GM21723 (cell line): ENCODE results near the gene ADGRF5.

Experiments
- ATAC-seq: cut with Tn5 transposase; IDR thresholded peaks from one replicate; pipeline ENCODE4 v1.9.1; 2021; ENCODE audit warnings: mild to moderate bottlenecking, moderate library complexity; ENCODE audit not compliant: unreplicated experiment

Gene ADGRF5

GRCh38 chr6:46921731-46922130, at the start of gene ADGRF5:
TSS of gene ADGRF5 (minus strand) at chr6:46921938. CDS start at chr6:46906762, 15,176 bp downstream.
- no peak for ATAC-seq

DNA sequence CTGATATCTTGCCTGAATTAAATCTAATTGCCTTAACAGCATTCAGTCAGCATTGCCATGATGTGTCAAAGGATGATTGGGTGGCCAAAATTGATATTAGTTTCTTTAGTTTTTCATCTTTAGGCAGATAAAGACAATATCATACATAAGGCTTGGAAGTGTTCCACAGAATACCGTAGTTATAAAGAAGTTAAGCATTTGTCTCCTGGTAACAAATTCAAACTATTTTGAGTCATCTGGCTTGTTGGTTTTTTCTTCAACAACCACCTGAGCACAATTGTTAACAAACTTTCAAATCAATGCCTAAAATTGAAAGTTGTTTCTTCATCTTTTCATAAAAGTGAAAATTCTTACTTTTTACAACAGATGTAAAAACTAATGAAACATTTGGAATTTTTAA, 47.5 kb upstream of the ADGRF5 start:
- no peak for ATAC-seq

GRCh38 chr6:46967826-46968349, 46.1 kb upstream of the ADGRF5 start:
- no peak for ATAC-seq

GRCh38 chr6:46964716-46965519, 43.2 kb upstream of the ADGRF5 start:
- ATAC-seq, result no peak

- no peak for ATAC-seq
Measured at GRCh38 chr6:46963626-46964025, 41.9 kb upstream of the ADGRF5 start.

DNA sequence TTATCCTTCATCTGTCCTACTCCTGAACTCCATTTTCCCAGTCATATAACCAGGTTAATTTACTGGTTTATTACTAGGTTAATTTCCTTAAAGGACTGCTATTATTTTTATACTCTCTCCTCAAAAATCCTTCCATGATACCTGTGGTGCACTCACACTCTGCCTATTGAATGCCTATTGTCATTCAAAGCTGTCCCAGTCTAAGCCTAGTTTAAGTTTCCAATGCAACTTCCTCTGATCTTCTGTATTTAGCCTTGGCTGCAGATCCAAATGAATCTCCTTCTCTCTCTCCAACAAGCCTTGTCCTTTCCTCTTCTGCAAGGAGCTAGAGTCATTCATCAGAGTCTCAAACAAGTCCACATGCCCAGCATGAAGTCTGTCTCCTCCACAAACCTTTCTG, 41.3 kb upstream of the ADGRF5 start:
- ATAC-seq, result no peak

DNA sequence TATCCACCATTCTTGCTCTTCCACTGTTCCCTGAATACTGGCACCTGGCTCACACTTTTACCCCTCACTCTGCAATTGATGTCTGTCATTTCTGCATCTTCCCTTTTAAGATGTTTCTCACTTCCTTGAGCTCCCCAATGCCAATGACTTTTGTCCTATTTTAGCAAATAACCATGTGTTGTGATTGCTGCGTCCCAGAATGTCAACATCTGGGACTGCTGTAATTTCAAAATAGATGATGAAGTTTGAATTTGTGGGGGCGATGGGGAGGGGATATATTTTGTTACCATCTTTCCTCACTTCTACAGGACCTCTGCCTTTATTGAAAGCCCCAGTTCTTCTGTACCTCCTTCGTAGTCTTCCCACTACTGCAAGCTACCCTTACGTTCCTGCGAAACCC, 40.0 kb upstream of the ADGRF5 start:
- no peak for ATAC-seq

DNA sequence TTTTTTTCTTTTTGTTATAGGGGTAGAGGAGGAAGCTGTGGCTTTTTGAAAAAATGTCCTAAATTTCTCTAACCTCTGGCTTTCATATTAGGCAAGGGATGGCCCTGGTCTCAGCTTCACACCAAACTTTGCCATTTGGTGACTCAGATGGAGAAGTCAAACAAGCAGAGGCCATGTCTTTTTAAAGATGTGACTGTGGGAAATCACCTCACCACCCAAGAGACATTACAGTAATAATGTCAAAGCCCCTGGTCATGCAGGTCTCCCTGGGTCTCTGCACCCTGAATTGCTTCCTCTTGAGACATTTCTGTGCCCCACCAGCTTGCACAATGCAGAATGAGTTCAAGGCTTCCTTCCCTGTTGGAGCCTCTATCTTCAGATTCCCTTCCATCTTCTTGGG, 39.5 kb upstream of the ADGRF5 start:
- ATAC-seq, result no peak

- ATAC-seq, result no peak
Measured at GRCh38 chr6:46959419-46959818, 37.7 kb upstream of the ADGRF5 start.

DNA sequence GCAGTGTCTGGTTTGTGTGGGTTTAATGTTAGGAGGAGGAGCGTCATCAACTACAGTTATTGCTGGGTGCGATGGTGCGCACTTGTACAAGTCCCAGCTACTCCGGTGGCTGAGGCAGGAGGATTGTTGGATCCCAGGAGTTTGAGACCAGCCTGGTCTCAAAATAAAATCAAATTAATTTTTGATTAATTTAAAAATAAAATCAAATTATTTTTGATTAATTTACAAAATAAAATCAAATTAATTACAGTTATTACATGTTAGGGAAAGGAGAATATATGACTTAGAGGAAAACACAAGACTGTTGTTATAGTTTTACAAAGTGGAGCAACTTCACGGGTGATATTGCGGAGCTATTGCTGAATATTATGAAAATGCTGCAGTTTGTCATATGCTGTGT, 34.7 kb upstream of the ADGRF5 start:
- ATAC-seq, result no peak

- no peak for ATAC-seq
Measured at GRCh38 chr6:46954837-46955451, 33.2 kb upstream of the ADGRF5 start.

GRCh38 chr6:46953921-46954320, 32.2 kb upstream of the ADGRF5 start:
- no peak for ATAC-seq

- no peak for ATAC-seq
Measured at GRCh38 chr6:46949632-46950280, 28.0 kb upstream of the ADGRF5 start.

- no peak for ATAC-seq
Measured at GRCh38 chr6:46948699-46949098, 27.0 kb upstream of the ADGRF5 start.

DNA sequence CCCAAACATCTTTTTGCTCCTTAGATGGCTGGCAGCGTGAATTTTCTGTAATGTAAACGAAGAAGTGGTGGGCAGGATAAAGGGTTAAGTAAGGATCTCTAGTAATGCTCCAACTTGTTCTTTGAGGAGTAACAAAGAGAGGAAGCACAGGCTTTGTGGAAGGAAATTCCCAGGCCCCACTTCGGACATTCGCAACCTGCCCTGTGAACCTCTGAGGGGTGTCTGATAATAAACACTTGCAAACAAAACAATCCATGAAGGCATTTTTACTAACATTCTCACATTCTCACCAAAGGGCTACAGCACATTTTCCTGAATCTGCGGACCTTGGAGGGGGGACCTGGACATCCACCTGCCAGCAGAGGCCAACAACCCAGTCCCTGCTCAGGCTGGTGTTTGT, 25.8 kb upstream of the ADGRF5 start:
- ATAC-seq, result no peak

GRCh38 chr6:46940433-46941226, 18.9 kb upstream of the ADGRF5 start:
- no peak for ATAC-seq

GRCh38 chr6:46937642-46938041, 15.9 kb upstream of the ADGRF5 start:
- no peak for ATAC-seq

GRCh38 chr6:46935687-46936086, 13.9 kb upstream of the ADGRF5 start:
- no peak for ATAC-seq

- ATAC-seq, result no peak
Measured at GRCh38 chr6:46933751-46934150, 12.0 kb upstream of the ADGRF5 start.

DNA sequence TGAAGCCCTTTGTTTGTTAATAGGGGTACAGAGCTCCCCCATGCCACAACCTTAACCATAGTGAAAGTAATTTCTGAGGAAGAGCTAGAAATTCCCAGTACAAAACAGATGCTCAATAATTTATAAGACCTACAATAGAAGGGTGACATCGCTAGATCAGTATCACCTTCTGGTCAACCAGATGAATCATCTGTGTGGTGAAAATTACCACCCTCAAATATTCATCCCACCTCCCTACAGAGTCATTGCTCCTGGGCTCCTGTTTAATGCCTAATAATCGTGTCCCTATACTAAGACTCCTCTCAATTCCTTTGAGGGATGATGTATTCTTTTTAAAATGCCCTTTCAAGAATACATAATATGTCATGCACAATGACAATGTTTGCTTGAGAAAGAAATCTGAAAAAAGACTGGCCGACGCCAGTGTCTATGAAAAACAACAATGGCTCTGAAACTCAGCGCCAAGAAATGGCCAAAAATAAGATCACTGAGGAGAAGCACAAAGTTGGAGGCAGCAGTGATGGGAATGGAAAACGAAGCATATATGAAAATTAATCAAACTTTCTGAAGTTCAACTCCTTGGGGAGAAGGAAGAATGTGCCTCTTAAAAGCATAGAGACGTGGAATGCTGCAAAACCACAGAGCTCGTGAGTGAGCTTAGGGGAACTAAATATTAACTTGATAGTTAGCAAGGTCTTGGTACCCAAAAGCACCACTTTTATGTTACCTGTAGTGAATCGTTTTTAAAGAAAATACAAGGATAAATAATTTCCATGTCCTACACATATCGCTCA, 11.0 kb upstream of the ADGRF5 start:
- no peak for ATAC-seq
